SU-DHL-6 (cell line): ENCODE data around the gene FCRL1.

Experiments
- H2AFZ ChIP-seq: fragments of 200-600 bp; sonication (generic); 2 replicates; pipeline ENCODE4 v1.6.1; 2014; ENCODE audit warnings: low read depth, mild to moderate bottlenecking, moderate library complexity, mixed read lengths, antibody characterized with exemption, low read length; ENCODE audit not compliant: severe bottlenecking
- H3F3A ChIP-seq: fragments of 200-600 bp; shearing (Covaris generic); 2 replicates; pipeline ENCODE4 v1.6.0; 2016; ENCODE audit warnings: antibody characterized with exemption, mild to moderate bottlenecking; ENCODE audit not compliant: insufficient read depth
- H3K27ac ChIP-seq: fragments of 200-600 bp; sonication (generic); 2 replicates; pipeline ENCODE4 v1.5.1; 2016; ENCODE audit warnings: low read depth, mild to moderate bottlenecking, low read length, moderate library complexity, mixed read lengths
- H3K27me3 ChIP-seq: fragments of 200-600 bp; sonication (generic), shearing (Covaris generic); 2 replicates; pipeline ENCODE4 v1.6.0; 2014; ENCODE audit warnings: mild to moderate bottlenecking, low read length
- H3K36me3 ChIP-seq: fragments of 200-600 bp; sonication (generic); 2 replicates; pipeline ENCODE4 v1.6.1; 2014; ENCODE audit warnings: mild to moderate bottlenecking, low read length, mixed read lengths
- H3K4me2 ChIP-seq: fragments of 300-600, 200-600 bp; shearing (Covaris generic), sonication (generic); 2 replicates; pipeline ENCODE4 v1.6.0; 2014; ENCODE audit warnings: low read length, low read depth, mild to moderate bottlenecking; ENCODE audit not compliant: poor library complexity, severe bottlenecking
- H3K4me3 ChIP-seq: fragments of 200-600 bp; sonication (generic); 2 replicates; pipeline ENCODE4 v1.5.1; 2014; ENCODE audit warnings: antibody characterized with exemption, low read length, mild to moderate bottlenecking, mixed read lengths; ENCODE audit not compliant: insufficient read depth, poor library complexity, severe bottlenecking
- H3K79me2 ChIP-seq: fragments of 200-600 bp; sonication (generic); 2 replicates; pipeline ENCODE4 v1.6.1; 2014; ENCODE audit warnings: mild to moderate bottlenecking, low read length, moderate library complexity; ENCODE audit not compliant: insufficient read depth
- H3K9ac ChIP-seq: fragments of 200-600 bp; sonication (generic); 2 replicates; pipeline ENCODE4 v1.7.0; 2014; ENCODE audit warnings: mild to moderate bottlenecking, low read length
- H3K9me2 ChIP-seq: fragments of 200-600 bp; sonication (generic); replicated peaks from 2 replicates; pipeline ENCODE4 v1.6.1; 2014; ENCODE audit warnings: low read length; ENCODE audit not compliant: insufficient read depth
- H3K9me3 ChIP-seq: fragments of 200-600 bp; sonication (generic); 2 replicates; pipeline ENCODE4 v1.6.1; 2014; ENCODE audit warnings: low read length, mixed read lengths; ENCODE audit not compliant: insufficient read depth
- H4K20me1 ChIP-seq: fragments of 200-600 bp; sonication (generic); 2 replicates; pipeline ENCODE4 v1.6.1; 2014; ENCODE audit warnings: low read depth, mild to moderate bottlenecking, antibody characterized with exemption, low read length, moderate library complexity, mixed read lengths
- EZH2phosphoT487 ChIP-seq: fragments of 200-600 bp; sonication (generic), shearing (Covaris generic); conservative IDR thresholded peaks from 2 replicates; pipeline ENCODE4 v1.6.1; 2018; ENCODE audit warnings: mild to moderate bottlenecking, antibody characterized with exemption, low read length, moderate library complexity, mixed read lengths
- TF ChIP-seq, protein P1 (sequence below): fragments of 200-600 bp; sonication (generic); IDR thresholded peaks from one replicate; pipeline ENCODE4 v1.5.1; 2017; ENCODE audit warnings: antibody characterized with exemption, mild to moderate bottlenecking, low read length, moderate library complexity; ENCODE audit not compliant: insufficient read depth, poor library complexity, severe bottlenecking

FCRL1 gene

DNA sequence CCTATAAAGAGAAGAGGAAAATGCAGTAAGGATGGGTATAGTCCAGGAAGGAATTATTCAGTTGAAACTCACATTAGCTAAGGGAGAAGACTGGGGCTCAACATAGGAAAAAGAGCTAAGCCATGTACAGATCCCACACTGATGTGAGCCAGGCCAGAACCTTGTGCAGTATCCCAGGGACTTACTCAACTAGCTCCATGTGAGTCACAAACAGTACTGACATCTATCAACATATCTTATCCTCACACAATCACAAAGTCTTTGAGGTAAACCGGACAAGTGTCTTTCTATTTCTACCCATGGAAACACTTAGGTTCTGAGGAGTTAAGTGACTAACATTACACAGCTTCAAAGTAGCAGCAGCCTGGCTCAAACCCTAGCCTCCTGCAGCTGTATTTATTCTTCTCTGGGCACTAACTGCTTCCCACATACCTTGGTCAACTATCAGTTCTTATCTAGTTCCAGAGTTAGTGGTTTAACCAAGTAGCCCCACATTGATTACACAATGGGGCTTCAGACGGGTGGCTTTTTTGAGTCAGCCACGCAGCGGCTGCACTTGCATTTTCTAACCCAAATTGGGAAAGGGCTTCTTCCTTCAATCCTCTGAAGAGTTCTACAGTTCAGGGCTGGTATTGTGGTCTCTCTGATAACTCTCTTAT lies 12.2 kb upstream of the FCRL1 start:
- no peaks in the 10 kb centered on the region for H4K20me1 ChIP-seq
- H3K4me2 ChIP-seq, result no peak overlapping the region
- no peak overlapping the region for H2AFZ ChIP-seq
- no peaks in the 10 kb centered on the region for H3K9me2 ChIP-seq
- H3K9me3 ChIP-seq, result no peaks in the 10 kb centered on the region
- no peaks in the 10 kb centered on the region for H3K36me3 ChIP-seq
- no peak overlapping the region for H3K27ac ChIP-seq
- TF ChIP-seq EZH2phosphoT487, result no peak
- TF ChIP-seq, protein P1, sequence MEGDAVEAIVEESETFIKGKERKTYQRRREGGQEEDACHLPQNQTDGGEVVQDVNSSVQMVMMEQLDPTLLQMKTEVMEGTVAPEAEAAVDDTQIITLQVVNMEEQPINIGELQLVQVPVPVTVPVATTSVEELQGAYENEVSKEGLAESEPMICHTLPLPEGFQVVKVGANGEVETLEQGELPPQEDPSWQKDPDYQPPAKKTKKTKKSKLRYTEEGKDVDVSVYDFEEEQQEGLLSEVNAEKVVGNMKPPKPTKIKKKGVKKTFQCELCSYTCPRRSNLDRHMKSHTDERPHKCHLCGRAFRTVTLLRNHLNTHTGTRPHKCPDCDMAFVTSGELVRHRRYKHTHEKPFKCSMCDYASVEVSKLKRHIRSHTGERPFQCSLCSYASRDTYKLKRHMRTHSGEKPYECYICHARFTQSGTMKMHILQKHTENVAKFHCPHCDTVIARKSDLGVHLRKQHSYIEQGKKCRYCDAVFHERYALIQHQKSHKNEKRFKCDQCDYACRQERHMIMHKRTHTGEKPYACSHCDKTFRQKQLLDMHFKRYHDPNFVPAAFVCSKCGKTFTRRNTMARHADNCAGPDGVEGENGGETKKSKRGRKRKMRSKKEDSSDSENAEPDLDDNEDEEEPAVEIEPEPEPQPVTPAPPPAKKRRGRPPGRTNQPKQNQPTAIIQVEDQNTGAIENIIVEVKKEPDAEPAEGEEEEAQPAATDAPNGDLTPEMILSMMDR, result no peak
- no peaks in the 10 kb centered on the region for H3K27me3 ChIP-seq
- H3K4me3 ChIP-seq, result no peak overlapping the region
- no peak overlapping the region for H3K9ac ChIP-seq
- H3K79me2 ChIP-seq, result no peaks in the 10 kb centered on the region
- no peaks in the 10 kb centered on the region for H3F3A ChIP-seq

DNA sequence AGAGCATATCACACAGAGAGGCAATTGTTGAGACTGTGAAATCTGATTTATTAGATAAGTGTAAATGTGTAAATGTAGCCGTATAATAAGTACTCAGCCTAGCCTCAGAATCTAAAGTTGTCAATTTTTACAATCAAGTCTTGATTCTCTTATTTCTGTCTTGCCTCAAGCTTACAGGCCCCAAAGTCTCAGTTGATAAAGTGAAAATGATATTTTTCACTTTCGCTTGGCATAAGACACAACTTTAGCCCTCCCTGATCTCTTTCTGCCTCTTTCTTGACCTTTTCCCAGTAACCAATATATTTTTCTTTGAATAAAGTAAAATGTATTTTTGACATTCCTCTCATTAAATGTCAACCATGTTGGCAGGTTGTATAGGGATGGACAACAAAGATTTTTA lies 11.0 kb upstream of the FCRL1 start:
- Histone ChIP-seq H3K27ac (no peak overlapping the region), H2AFZ (no peak overlapping the region), H3K4me2 (no peak overlapping the region), H3K9me3 (no peaks in the 10 kb centered on the region), H3K79me2 (no peaks in the 10 kb centered on the region), H3F3A (no peaks in the 10 kb centered on the region), H3K9me2 (no peaks in the 10 kb centered on the region), H3K36me3 (no peaks in the 10 kb centered on the region), H3K27me3 (no peaks in the 10 kb centered on the region), H3K4me3 (no peak overlapping the region), H4K20me1 (no peaks in the 10 kb centered on the region), H3K9ac (no peak overlapping the region)
- TF ChIP-seq, protein P1, result no peak
- TF ChIP-seq EZH2phosphoT487, result no peak

DNA sequence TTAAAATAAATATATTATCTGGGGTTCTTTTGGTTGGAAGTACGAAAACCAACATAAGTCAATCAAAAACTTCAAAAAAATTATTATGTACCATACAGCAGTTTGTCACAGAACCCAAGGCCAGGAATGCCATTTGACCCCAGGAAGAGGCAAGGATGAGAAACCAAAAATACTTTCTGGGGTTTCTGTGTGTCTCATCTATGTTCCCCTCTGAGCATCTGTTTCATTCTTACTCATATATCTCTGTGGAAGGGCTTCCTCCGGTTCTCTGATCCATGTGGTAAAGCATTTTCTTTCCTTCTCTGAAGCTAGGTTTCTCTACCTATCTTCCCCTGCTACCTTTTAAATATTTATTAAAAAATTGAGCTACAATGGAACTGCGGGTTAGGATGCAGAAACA lies 9.8 kb upstream of the FCRL1 start:
- no peaks in the 10 kb centered on the region for H3K9me2 ChIP-seq
- H3K4me2 ChIP-seq, result no peak overlapping the region
- no peak overlapping the region for H3K27ac ChIP-seq

More for the DNA sequence above, 9.8 kb upstream of the FCRL1 start:
- Histone ChIP-seq H3K9ac (no peak overlapping the region), H3K4me3 (no peak overlapping the region), H4K20me1 (no peaks in the 10 kb centered on the region), H3F3A (no peaks in the 10 kb centered on the region), H3K36me3 (no peaks in the 10 kb centered on the region), H3K9me3 (no peaks in the 10 kb centered on the region), H2AFZ (no peak overlapping the region), H3K79me2 (no peaks in the 10 kb centered on the region), H3K27me3 (no peaks in the 10 kb centered on the region)
- TF ChIP-seq, protein P1, result no peak
- TF ChIP-seq EZH2phosphoT487, result no peak
